Lower lobe of right lung (tissue), 2 donors: ENCODE results near the gene CD247. TPM values are rescaled to one million over a fixed set of nuclear protein-coding genes. Genes with fewer than 3 reads are reported as not detected.

ENCODE experiments used
- ATAC-seq, 2 donors: fragments of 200-7000 bp; cut with Tn5 transposase; one replicate each; pipeline ENCODE4 v1.9.1; 2020 to 2022; ENCODE audit warnings: mild to moderate bottlenecking in 2 of 2, moderate library complexity in 2 of 2
- DNase-seq: peaks from one replicate; pipeline ENCODE4 v3.0.0-alpha.2; 2020
- H3K27ac ChIP-seq: fragments of 200-600 bp; one replicate; pipeline ENCODE4 v1.8.0; 2022
- H3K27me3 ChIP-seq: fragments of 200-600 bp; one replicate; pipeline ENCODE4 v1.8.0; 2022; ENCODE audit warnings: low read depth
- H3K36me3 ChIP-seq: fragments of 200-600 bp; one replicate; pipeline ENCODE4 v1.8.0; 2022; ENCODE audit warnings: mild to moderate bottlenecking
- H3K4me1 ChIP-seq: fragments of 200-600 bp; one replicate; pipeline ENCODE4 v1.8.0; 2022
- H3K4me3 ChIP-seq: fragments of 200-600 bp; one replicate; pipeline ENCODE4 v1.8.0; 2022; ENCODE audit warnings: mild to moderate bottlenecking
- H3K9me3 ChIP-seq: fragments of 200-600 bp; one replicate; pipeline ENCODE4 v1.8.0; 2022
- CTCF ChIP-seq: fragments of 200-600 bp; IDR thresholded peaks from one replicate; pipeline ENCODE4 v1.8.0; 2022; ENCODE audit warnings: antibody characterized with exemption, mild to moderate bottlenecking
- intact Hi-C: fragments of 100-400 bp; cut with DNase I; formaldehyde crosslinking; loops from one replicate; pipeline ENCODE4 v1.11.0; 2022
- long read RNA-seq: library from polyadenylated mRNA; unstranded; transcript quantifications from one replicate; pipeline ENCODE4 v2.0.0, GENCODE V29; 2021
- total RNA-seq: library from RNA; stranded (reverse); fragmentation: NEBNext Ultra II Directional; extraction: Animal tissue kit (Norgen Biotek cat#: 25700); gene quantifications from one replicate; pipeline ENCODE4 v1.2.1, GENCODE V29; 2021
- donor health status: DM: no; HTN: yes; CAD: no; lungs with severe emphysema.

Gene CD247
- 8.7 TPM for total RNA-seq
- long read RNA-seq, partial matches to known transcripts = 0 of 9 reads
- long read RNA-seq, other reads (novel, unspliced or antisense) = 5 of 9 reads

GRCh38 chr1:167518331-167518700 lies at the start of gene CD247:
Gene CD247, minus strand, starts transcription at chr1:167518529. Its CDS starts 64 bp downstream, at chr1:167518465.
- DNase-seq = no peak
- no peak for TF ChIP-seq CTCF
- Histone ChIP-seq H3K36me3 (no peaks in the 10 kb centered on the region), H3K27ac (peak within 1 kb of the TSS; percentile 58), H3K4me3 (peak within 1 kb of the TSS; percentile 39), H3K9me3 (no peaks in the 10 kb centered on the region), H3K27me3 (no peaks in the 10 kb centered on the region), H3K4me1 (no peaks in the 10 kb centered on the region)
- ATAC-seq = peak; percentile 54 to 62
- intact Hi-C loops = no loop called here

GRCh38 chr1:167567663-167568062 lies 49.3 kb upstream of the CD247 start:
- no peak for TF ChIP-seq CTCF
- intact Hi-C loops = no loop called here
- no peak overlapping the region for H3K27ac ChIP-seq
- no peaks in the 10 kb centered on the region for H3K9me3 ChIP-seq
- H3K4me1 ChIP-seq = peaks cover 12% of the 10 kb centered on the region
- H3K27me3 ChIP-seq = no peaks in the 10 kb centered on the region
- DNase-seq = no peak
- ATAC-seq = no peak
- no peak overlapping the region for H3K4me3 ChIP-seq
- no peaks in the 10 kb centered on the region for H3K36me3 ChIP-seq

- no peak for TF ChIP-seq CTCF
- no peaks in the 10 kb centered on the region for H3K27me3 ChIP-seq
- H3K36me3 ChIP-seq = no peaks in the 10 kb centered on the region
- intact Hi-C loops = no loop called here
- DNase-seq (no peak), ATAC-seq (no peak)
- H3K9me3 ChIP-seq = no peaks in the 10 kb centered on the region
- no peak overlapping the region for H3K4me3 ChIP-seq
- H3K4me1 ChIP-seq = peaks cover 12% of the 10 kb centered on the region
- no peak overlapping the region for H3K27ac ChIP-seq
These were observed 48.4 kb upstream of the CD247 start for GRCh38 chr1:167566766-167567165.

GRCh38 chr1:167565922-167566321 lies 47.6 kb upstream of the CD247 start:
- H3K9me3 ChIP-seq = no peaks in the 10 kb centered on the region
- DNase-seq (no peak), ATAC-seq (peak in 1 of 2 donors; percentile 46)
- H3K27ac ChIP-seq = no peak overlapping the region
- intact Hi-C loops = no loop called here
- H3K36me3 ChIP-seq = no peaks in the 10 kb centered on the region
- no peaks in the 10 kb centered on the region for H3K27me3 ChIP-seq
- H3K4me3 ChIP-seq = no peak overlapping the region
- TF ChIP-seq CTCF = no peak
- H3K4me1 ChIP-seq = peaks cover 12% of the 10 kb centered on the region

GRCh38 chr1:167564612-167565270 lies 46.4 kb upstream of the CD247 start:
- intact Hi-C loops = no loop called here
- Histone ChIP-seq H3K4me1 (peaks cover 12% of the 10 kb centered on the region), H3K27me3 (no peaks in the 10 kb centered on the region), H3K4me3 (no peak overlapping the region), H3K9me3 (no peaks in the 10 kb centered on the region), H3K36me3 (no peaks in the 10 kb centered on the region), H3K27ac (peak overlapping the region; percentile 16)
- peak; percentile 73 for DNase-seq
- peak; percentile 92 for ATAC-seq
- no peak for TF ChIP-seq CTCF
